ENCODE data around the gene IRS1.

Gene IRS1

GRCh38 chr2:226683944-226684562 lies 115.6 kb downstream of the IRS1 start:
- no peak for DNase-seq

- no peak for DNase-seq
These were observed 116.4 kb downstream of the IRS1 start for GRCh38 chr2:226683196-226683595.
